ENCODE results near the gene C6orf132.
"Not testable (repeated sequence)": the region's sequence is repeated elsewhere in the genome, so short reads cannot be mapped to it uniquely, and the experiment has no call there.

The C6orf132 gene

GRCh38 chr6:42159431-42160024 is 17.1 kb upstream of the C6orf132 start:
- DNase-seq (ENCODE audit: low read depth in 4 of 4, low spot score in 1 of 4) = no peak

- DNase-seq (ENCODE audit: low read depth in 4 of 4, low spot score in 1 of 4) = no peak
These were observed 16.2 kb upstream of the C6orf132 start for GRCh38 chr6:42158631-42159030.

- DNase-seq (ENCODE audit: low read depth in 4 of 4, low spot score in 1 of 4) = no peak
These were observed 15.6 kb upstream of the C6orf132 start for GRCh38 chr6:42158011-42158410.

- DNase-seq (ENCODE audit: low read depth in 4 of 4, low spot score in 1 of 4) = no peak
These were observed 14.2 kb upstream of the C6orf132 start for GRCh38 chr6:42156638-42157037.

GRCh38 chr6:42155293-42155692 is 12.9 kb upstream of the C6orf132 start:
- no peak for DNase-seq (ENCODE audit: low read depth in 4 of 4, low spot score in 1 of 4)

- DNase-seq (ENCODE audit: low read depth in 4 of 4, low spot score in 1 of 4) = no peak
These were observed 12.2 kb upstream of the C6orf132 start for GRCh38 chr6:42154461-42155209.

GRCh38 chr6:42153921-42154320 is 11.5 kb upstream of the C6orf132 start:
- DNase-seq (ENCODE audit: low read depth in 4 of 4, low spot score in 1 of 4) = no peak

GRCh38 chr6:42152528-42153213 is 10.3 kb upstream of the C6orf132 start:
- DNase-seq (ENCODE audit: low read depth in 4 of 4, low spot score in 1 of 4) = not testable (repeated sequence)

- no peak for DNase-seq (ENCODE audit: low read depth in 4 of 4, low spot score in 1 of 4)
These were observed 9.6 kb upstream of the C6orf132 start for GRCh38 chr6:42152024-42152423.

GRCh38 chr6:42150254-42150653 is 7.8 kb upstream of the C6orf132 start:
- DNase-seq (ENCODE audit: low read depth in 4 of 4, low spot score in 1 of 4) = no peak

- DNase-seq (ENCODE audit: low read depth in 4 of 4, low spot score in 1 of 4) = no peak
These were observed 5.6 kb upstream of the C6orf132 start for GRCh38 chr6:42148058-42148457.

GRCh38 chr6:42147138-42147562 is 4.7 kb upstream of the C6orf132 start:
- no peak for DNase-seq (ENCODE audit: low read depth in 4 of 4, low spot score in 1 of 4)

GRCh38 chr6:42141603-42142117 is 760 bp downstream of the C6orf132 start:
- DNase-seq (ENCODE audit: low read depth in 4 of 4, low spot score in 1 of 4) = no peak

- DNase-seq (ENCODE audit: low read depth in 4 of 4, low spot score in 1 of 4) = no peak
These were observed 1.4 kb downstream of the C6orf132 start for GRCh38 chr6:42140756-42141602.

- no peak for DNase-seq (ENCODE audit: low read depth in 4 of 4, low spot score in 1 of 4)
These were observed 2.4 kb downstream of the C6orf132 start for GRCh38 chr6:42140032-42140431.

- no peak for DNase-seq (ENCODE audit: low read depth in 4 of 4, low spot score in 1 of 4)
These were observed 3.5 kb downstream of the C6orf132 start for GRCh38 chr6:42138630-42139619.

- DNase-seq (ENCODE audit: low read depth in 4 of 4, low spot score in 1 of 4) = no peak
These were observed 4.2 kb downstream of the C6orf132 start for GRCh38 chr6:42138190-42138589.

- no peak for DNase-seq (ENCODE audit: low read depth in 4 of 4, low spot score in 1 of 4)
These were observed 5.1 kb downstream of the C6orf132 start for GRCh38 chr6:42137194-42137753.

- DNase-seq (ENCODE audit: low read depth in 4 of 4, low spot score in 1 of 4) = peak in 1 of 4 experiments; percentile 21
These were observed 5.8 kb downstream of the C6orf132 start for GRCh38 chr6:42136508-42137193.
